Loucy (cell line): ENCODE results near the gene BRD3OS.

ENCODE experiments used
- H2AFZ ChIP-seq: fragments of 200-600 bp; sonication (generic); 2 replicates; pipeline ENCODE4 v1.6.0; 2016; ENCODE audit warnings: antibody characterized with exemption, mild to moderate bottlenecking, low read length, moderate library complexity
- H3F3A ChIP-seq: fragments of 200-600 bp; 2 replicates; pipeline ENCODE4 v1.6.0; 2016; ENCODE audit warnings: antibody characterized with exemption, low read depth, mild to moderate bottlenecking
- H3K27me3 ChIP-seq: fragments of 200-600 bp; sonication (generic); 2 replicates; pipeline ENCODE4 v1.6.1; 2014; ENCODE audit warnings: low read length, mild to moderate bottlenecking; ENCODE audit not compliant: insufficient read depth, poor library complexity, severe bottlenecking
- H3K36me3 ChIP-seq: fragments of 200-600 bp; sonication (generic); 2 replicates; pipeline ENCODE4 v1.6.1; 2016; ENCODE audit warnings: low read length; ENCODE audit not compliant: insufficient read depth
- H3K4me1 ChIP-seq: fragments of 200-600 bp; sonication (generic); 2 replicates; pipeline ENCODE4 v1.5.1; 2014; ENCODE audit warnings: low read length, mild to moderate bottlenecking; ENCODE audit not compliant: insufficient read depth, poor library complexity, severe bottlenecking
- H3K4me2 ChIP-seq: fragments of 200-600 bp; sonication (generic); 2 replicates; pipeline ENCODE4 v1.6.0; 2014; ENCODE audit warnings: antibody characterized with exemption, low read length, low read depth, mild to moderate bottlenecking; ENCODE audit not compliant: poor library complexity, severe bottlenecking
- H3K4me3 ChIP-seq: fragments of 200-600 bp; sonication (generic); 2 replicates; pipeline ENCODE4 v1.5.1; 2014; ENCODE audit warnings: low read length, mild to moderate bottlenecking, mixed read lengths; ENCODE audit not compliant: poor library complexity, severe bottlenecking
- H3K79me2 ChIP-seq: fragments of 200-600 bp; sonication (generic); 2 replicates; pipeline ENCODE4 v1.6.1; 2014; ENCODE audit warnings: low read length; ENCODE audit not compliant: insufficient read depth
- H3K9ac ChIP-seq: fragments of 200-600 bp; sonication (generic); 2 replicates; pipeline ENCODE4 v1.6.0; 2014; ENCODE audit warnings: mild to moderate bottlenecking, low read depth, low read length, moderate library complexity; ENCODE audit not compliant: poor library complexity, severe bottlenecking
- H3K9me2 ChIP-seq: fragments of 200-600 bp; sonication (generic); replicated peaks from 2 replicates; pipeline ENCODE4 v1.6.1; 2016; ENCODE audit warnings: low read depth, low read length, mixed read lengths
- H3K9me3 ChIP-seq: fragments of 200-600 bp; sonication (generic); 2 replicates; pipeline ENCODE4 v1.6.1; 2014; ENCODE audit warnings: mild to moderate bottlenecking, antibody characterized with exemption, low read length, low read depth; ENCODE audit not compliant: insufficient read depth
- H4K20me1 ChIP-seq: fragments of 200-600 bp; sonication (generic); 2 replicates; pipeline ENCODE4 v1.6.0; 2014; ENCODE audit warnings: antibody characterized with exemption, low read length, mild to moderate bottlenecking; ENCODE audit not compliant: insufficient read depth, poor library complexity, severe bottlenecking
- EZH2phosphoT487 ChIP-seq: fragments of 200-600 bp; IDR thresholded peaks from 2 replicates; pipeline ENCODE4 v1.6.1; 2018; ENCODE audit warnings: antibody characterized with exemption, mild to moderate bottlenecking, moderate library complexity, borderline replicate concordance
- TF ChIP-seq, protein P1 (sequence below): fragments of 200-600 bp; sonication (generic); conservative IDR thresholded peaks from 2 replicates; pipeline ENCODE4 v1.5.1; 2014; ENCODE audit warnings: mild to moderate bottlenecking, antibody characterized with exemption, low read length

Gene BRD3OS

DNA sequence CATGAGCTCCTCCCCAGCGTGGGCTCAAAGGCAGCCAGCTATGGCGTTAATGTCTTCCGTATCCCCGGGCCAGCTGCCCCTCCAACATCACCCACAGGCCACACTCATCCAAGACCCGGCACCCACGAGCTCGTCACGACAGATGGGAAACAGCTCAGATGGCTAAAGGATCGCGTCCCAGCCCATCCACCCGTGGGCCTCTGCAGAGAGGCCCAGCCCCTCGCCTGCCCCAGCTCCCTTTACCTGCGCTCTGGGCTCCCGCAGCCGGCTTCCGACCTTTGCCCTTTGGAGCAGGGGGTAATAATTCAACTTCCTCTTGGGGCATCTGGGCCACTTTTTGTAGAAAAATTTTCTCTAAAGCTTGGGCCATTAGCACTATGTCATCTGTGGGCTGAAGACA is 26.0 kb downstream of the BRD3OS start:
- Histone ChIP-seq H3K9ac (no peak overlapping the region), H3K27me3 (no peaks in the 10 kb centered on the region), H3F3A (no peaks in the 10 kb centered on the region), H3K4me3 (no peak overlapping the region), H3K9me3 (no peaks in the 10 kb centered on the region), H3K4me1 (no peaks in the 10 kb centered on the region), H3K79me2 (peaks cover 30% of the 10 kb centered on the region), H4K20me1 (peaks cover 39% of the 10 kb centered on the region), H3K9me2 (no peaks in the 10 kb centered on the region), H3K36me3 (peaks cover 69% of the 10 kb centered on the region; the same call in 1 of the 2 replicates), H3K4me2 (no peak overlapping the region), H2AFZ (no peak overlapping the region)
- TF ChIP-seq, protein P1, sequence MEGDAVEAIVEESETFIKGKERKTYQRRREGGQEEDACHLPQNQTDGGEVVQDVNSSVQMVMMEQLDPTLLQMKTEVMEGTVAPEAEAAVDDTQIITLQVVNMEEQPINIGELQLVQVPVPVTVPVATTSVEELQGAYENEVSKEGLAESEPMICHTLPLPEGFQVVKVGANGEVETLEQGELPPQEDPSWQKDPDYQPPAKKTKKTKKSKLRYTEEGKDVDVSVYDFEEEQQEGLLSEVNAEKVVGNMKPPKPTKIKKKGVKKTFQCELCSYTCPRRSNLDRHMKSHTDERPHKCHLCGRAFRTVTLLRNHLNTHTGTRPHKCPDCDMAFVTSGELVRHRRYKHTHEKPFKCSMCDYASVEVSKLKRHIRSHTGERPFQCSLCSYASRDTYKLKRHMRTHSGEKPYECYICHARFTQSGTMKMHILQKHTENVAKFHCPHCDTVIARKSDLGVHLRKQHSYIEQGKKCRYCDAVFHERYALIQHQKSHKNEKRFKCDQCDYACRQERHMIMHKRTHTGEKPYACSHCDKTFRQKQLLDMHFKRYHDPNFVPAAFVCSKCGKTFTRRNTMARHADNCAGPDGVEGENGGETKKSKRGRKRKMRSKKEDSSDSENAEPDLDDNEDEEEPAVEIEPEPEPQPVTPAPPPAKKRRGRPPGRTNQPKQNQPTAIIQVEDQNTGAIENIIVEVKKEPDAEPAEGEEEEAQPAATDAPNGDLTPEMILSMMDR: no peak
- TF ChIP-seq EZH2phosphoT487: no peak

DNA sequence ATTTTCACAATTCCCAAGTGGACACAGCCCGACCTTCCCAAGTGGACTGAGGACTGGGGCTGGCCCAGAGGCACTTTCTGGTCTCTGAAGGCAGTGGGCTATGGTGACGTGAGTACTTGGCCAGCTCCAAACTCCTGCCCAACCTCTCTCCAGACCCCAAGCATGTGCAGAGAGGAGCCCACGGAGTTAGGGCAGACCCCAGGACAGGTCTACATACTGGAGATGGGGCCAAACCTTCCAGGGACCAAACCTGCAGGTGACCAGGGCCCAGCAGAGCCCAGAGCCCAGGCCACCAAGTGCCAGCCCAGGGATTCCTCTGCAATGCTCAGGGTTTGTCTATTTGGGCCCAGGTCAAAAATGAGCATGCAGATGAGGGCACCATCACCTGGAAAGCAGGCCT is 27.2 kb downstream of the BRD3OS start:
- no peak for TF ChIP-seq EZH2phosphoT487
- TF ChIP-seq, protein P1: no peak
- Histone ChIP-seq H2AFZ (no peak overlapping the region), H4K20me1 (peaks cover 51% of the 10 kb centered on the region), H3K4me1 (no peaks in the 10 kb centered on the region), H3K9me2 (no peaks in the 10 kb centered on the region), H3K9me3 (no peaks in the 10 kb centered on the region), H3K27me3 (no peaks in the 10 kb centered on the region), H3F3A (no peaks in the 10 kb centered on the region), H3K36me3 (peaks cover 58% of the 10 kb centered on the region; the same call in 1 of the 2 replicates), H3K79me2 (peaks cover 41% of the 10 kb centered on the region), H3K4me3 (no peak overlapping the region), H3K9ac (no peak overlapping the region), H3K4me2 (no peak overlapping the region)

DNA sequence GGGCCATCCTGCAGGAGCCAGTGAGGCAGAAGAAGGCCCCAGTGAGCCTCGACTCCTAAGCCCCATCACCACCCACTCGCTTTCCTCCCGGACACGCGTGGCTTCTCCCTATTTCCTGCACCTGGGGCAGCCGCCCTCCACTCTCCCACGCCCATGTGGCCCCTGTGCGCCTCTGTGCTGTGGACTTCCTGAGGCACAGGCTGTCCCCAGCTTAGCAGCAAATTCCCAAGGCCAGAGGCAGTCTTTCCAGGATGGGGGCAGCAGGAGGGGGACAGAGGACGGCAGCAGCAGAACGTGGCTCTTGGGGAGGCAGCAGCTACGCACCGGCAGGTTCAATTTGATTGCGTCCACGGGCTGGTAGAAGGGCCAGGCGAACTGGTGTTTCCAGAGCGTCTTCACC is 27.7 kb downstream of the BRD3OS start:
- H3K36me3 ChIP-seq: peaks cover 53% of the 10 kb centered on the region; the same call in 1 of the 2 replicates
- H2AFZ ChIP-seq: no peak overlapping the region
- peaks cover 55% of the 10 kb centered on the region for H4K20me1 ChIP-seq
- no peaks in the 10 kb centered on the region for H3F3A ChIP-seq
- no peak overlapping the region for H3K9ac ChIP-seq
- peaks cover 46% of the 10 kb centered on the region for H3K79me2 ChIP-seq
- no peaks in the 10 kb centered on the region for H3K27me3 ChIP-seq
- no peaks in the 10 kb centered on the region for H3K9me2 ChIP-seq
- no peaks in the 10 kb centered on the region for H3K9me3 ChIP-seq
- no peak for TF ChIP-seq EZH2phosphoT487
- TF ChIP-seq, protein P1: no peak
- no peaks in the 10 kb centered on the region for H3K4me1 ChIP-seq
- no peak overlapping the region for H3K4me3 ChIP-seq
- no peak overlapping the region for H3K4me2 ChIP-seq
